ENCODE results near the gene MTO1.
"Not testable (repeated sequence)": the region's sequence is repeated elsewhere in the genome, so short reads cannot be mapped to it uniquely, and the experiment has no call there.

MTO1 gene

DNA sequence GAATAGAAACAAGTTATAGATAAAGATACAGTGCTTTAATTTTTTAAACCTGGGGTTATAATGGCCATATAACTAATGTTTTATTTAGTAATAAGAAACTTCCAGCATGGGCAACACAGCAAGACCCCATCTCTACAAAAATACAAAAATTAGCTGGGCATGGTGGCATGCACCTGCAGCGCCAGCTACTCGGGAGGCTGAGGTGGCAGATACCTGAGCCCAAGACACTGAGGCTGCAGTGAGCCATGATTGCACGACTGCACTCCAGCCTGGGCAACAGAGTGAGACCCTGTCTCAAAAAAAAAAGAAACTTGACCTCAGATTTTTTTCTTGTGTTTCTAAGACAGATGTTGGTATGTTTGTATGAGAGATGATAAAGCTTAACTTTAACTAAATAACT is 36.4 kb downstream of the MTO1 start:
- no peak overlapping the region for H3K4me3 ChIP-seq (ENCODE audit: insufficient read depth, low read depth, low read length, poor library complexity, severe bottlenecking)
- no peaks in the 10 kb centered on the region for H3K4me1 ChIP-seq (ENCODE audit: control insufficient read depth, insufficient read depth, low read length, poor library complexity, severe bottlenecking)
- H3K9me3 ChIP-seq (ENCODE audit: control insufficient read depth, low read length): no peaks in the 10 kb centered on the region
- H3K27ac ChIP-seq (ENCODE audit: insufficient read depth, low read length, poor library complexity, severe bottlenecking): no peak overlapping the region
- H3K36me3 ChIP-seq (ENCODE audit: control insufficient read depth, insufficient read depth, low read length): peaks cover 68% of the 10 kb centered on the region
- DNase-seq: no peak
- no peaks in the 10 kb centered on the region for H3K27me3 ChIP-seq (replicated peaks; ENCODE audit: control insufficient read depth, insufficient read depth, low read length, poor library complexity, severe bottlenecking)

DNA sequence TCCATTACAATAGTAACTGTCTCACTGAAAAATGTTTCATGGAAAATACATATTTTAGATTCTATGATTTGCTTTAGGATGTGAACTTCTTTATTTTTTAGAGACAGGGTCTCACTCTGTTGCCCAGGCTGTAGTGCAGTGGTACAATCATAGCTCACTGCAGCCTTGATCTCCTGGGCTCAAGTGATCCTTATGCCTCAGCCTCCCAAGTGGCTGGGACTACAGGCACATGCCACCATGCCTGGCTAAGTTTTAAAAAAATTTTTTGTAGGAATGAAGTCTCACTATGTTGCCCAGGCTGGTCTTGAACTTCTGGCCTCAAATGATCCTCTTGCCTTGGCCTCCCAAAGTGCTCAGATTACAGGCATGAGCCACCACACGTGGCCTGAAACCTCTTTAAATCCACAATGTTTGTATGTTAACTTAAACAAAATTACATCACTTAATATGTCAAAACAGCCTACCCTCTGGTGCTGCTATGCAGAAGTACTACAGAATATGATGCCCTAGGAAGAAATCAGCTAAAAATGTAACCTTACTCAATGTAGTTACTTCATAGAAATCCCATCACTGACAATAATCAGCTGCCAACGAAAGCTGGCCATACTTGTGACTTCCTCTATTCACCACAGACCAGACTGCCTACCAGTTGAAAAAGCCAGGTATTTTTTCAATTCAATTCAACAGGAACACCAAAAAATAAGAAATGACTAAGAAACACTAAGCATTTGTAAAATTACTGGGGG is 41.7 kb downstream of the MTO1 start:
- Histone ChIP-seq H3K4me1 (ENCODE audit: control insufficient read depth, insufficient read depth, low read length, poor library complexity, severe bottlenecking) (no peaks in the 10 kb centered on the region), H3K27me3 (replicated peaks; ENCODE audit: control insufficient read depth, insufficient read depth, low read length, poor library complexity, severe bottlenecking) (no peaks in the 10 kb centered on the region), H3K27ac (ENCODE audit: insufficient read depth, low read length, poor library complexity, severe bottlenecking) (no peak overlapping the region), H3K9me3 (ENCODE audit: control insufficient read depth, low read length) (no peaks in the 10 kb centered on the region), H3K4me3 (ENCODE audit: insufficient read depth, low read depth, low read length, poor library complexity, severe bottlenecking) (no peak overlapping the region), H3K36me3 (ENCODE audit: control insufficient read depth, insufficient read depth, low read length) (peaks cover 46% of the 10 kb centered on the region)
- no peak for DNase-seq

DNA sequence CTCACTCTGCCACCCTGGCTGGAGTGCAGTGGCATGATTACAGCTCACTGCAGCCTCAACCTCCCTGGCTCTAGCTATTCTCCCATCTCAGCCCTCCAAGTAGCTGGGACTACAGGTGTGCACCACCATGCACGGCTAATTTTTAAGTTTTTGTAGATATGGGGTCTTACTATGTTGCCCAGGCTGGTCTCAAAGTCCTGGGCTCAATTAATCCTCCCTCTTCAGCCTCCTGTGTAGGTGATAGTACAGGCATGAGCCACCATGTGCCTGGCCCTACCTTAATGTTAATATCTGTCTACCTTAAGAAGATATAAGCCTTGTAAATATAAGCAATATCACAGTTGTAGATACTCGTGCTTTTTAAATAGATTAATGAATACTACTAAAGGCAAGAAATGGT is 42.6 kb downstream of the MTO1 start:
- DNase-seq: no peak
- peaks cover 36% of the 10 kb centered on the region for H3K36me3 ChIP-seq (ENCODE audit: control insufficient read depth, insufficient read depth, low read length)

DNA sequence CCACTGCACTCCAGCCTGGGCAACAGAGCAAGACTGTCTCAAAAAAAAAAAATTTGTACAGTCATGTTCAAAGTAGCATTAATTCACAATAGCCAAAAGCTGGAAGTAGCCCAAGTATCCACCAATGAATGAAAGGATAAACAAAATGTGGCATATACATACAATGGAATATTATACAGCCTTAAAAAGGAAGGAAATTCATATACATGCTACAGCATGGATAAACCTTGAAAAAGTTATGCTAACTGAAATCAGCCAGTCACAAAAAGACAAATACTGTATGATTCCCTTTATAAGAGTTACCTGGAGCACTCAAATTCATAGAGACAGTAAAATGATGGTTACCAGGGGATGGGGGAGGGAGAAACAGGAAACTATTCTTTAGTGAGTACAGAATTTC is 43.6 kb downstream of the MTO1 start:
- no peaks in the 10 kb centered on the region for H3K27me3 ChIP-seq (replicated peaks; ENCODE audit: control insufficient read depth, insufficient read depth, low read length, poor library complexity, severe bottlenecking)
- H3K4me3 ChIP-seq (ENCODE audit: insufficient read depth, low read depth, low read length, poor library complexity, severe bottlenecking): no peak overlapping the region
- H3K36me3 ChIP-seq (ENCODE audit: control insufficient read depth, insufficient read depth, low read length): peaks cover 27% of the 10 kb centered on the region
- no peak for DNase-seq
- H3K4me1 ChIP-seq (ENCODE audit: control insufficient read depth, insufficient read depth, low read length, poor library complexity, severe bottlenecking): no peaks in the 10 kb centered on the region
- H3K27ac ChIP-seq (ENCODE audit: insufficient read depth, low read length, poor library complexity, severe bottlenecking): no peak overlapping the region
- H3K9me3 ChIP-seq (ENCODE audit: control insufficient read depth, low read length): no peaks in the 10 kb centered on the region

More for the DNA sequence above, 42.6 kb downstream of the MTO1 start:
- Histone ChIP-seq H3K27ac (ENCODE audit: insufficient read depth, low read length, poor library complexity, severe bottlenecking) (no peak overlapping the region), H3K27me3 (replicated peaks; ENCODE audit: control insufficient read depth, insufficient read depth, low read length, poor library complexity, severe bottlenecking) (no peaks in the 10 kb centered on the region), H3K4me3 (ENCODE audit: insufficient read depth, low read depth, low read length, poor library complexity, severe bottlenecking) (no peak overlapping the region), H3K9me3 (ENCODE audit: control insufficient read depth, low read length) (no peaks in the 10 kb centered on the region), H3K4me1 (ENCODE audit: control insufficient read depth, insufficient read depth, low read length, poor library complexity, severe bottlenecking) (no peaks in the 10 kb centered on the region)

DNA sequence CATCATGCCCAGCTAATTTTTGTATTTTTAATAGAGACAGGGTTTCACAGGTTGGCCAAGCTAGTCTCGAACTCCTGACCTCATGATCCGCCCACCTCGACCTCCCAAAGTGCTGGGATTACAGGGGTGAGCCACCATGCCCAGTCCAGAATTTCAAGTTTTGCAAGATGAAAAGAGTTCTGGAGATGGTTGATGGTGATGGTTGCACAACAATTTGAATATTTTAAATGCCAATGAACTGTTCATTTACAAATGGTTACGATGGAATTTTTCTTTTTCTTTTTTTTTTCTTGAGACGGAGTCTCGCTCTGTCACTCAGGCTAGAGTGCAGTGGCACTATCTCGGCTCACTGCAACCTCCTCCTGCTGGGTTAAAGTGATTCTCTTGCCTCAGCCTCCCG is 44.2 kb downstream of the MTO1 start:
- not testable (repeated sequence) for H3K9me3 ChIP-seq (ENCODE audit: control insufficient read depth, low read length); DNase-seq; H3K4me3 ChIP-seq (ENCODE audit: insufficient read depth, low read depth, low read length, poor library complexity, severe bottlenecking); H3K27me3 ChIP-seq (replicated peaks; ENCODE audit: control insufficient read depth, insufficient read depth, low read length, poor library complexity, severe bottlenecking); H3K27ac ChIP-seq (ENCODE audit: insufficient read depth, low read length, poor library complexity, severe bottlenecking); H3K4me1 ChIP-seq (ENCODE audit: control insufficient read depth, insufficient read depth, low read length, poor library complexity, severe bottlenecking)
- peaks cover 21% of the 10 kb centered on the region for H3K36me3 ChIP-seq (ENCODE audit: control insufficient read depth, insufficient read depth, low read length)

DNA sequence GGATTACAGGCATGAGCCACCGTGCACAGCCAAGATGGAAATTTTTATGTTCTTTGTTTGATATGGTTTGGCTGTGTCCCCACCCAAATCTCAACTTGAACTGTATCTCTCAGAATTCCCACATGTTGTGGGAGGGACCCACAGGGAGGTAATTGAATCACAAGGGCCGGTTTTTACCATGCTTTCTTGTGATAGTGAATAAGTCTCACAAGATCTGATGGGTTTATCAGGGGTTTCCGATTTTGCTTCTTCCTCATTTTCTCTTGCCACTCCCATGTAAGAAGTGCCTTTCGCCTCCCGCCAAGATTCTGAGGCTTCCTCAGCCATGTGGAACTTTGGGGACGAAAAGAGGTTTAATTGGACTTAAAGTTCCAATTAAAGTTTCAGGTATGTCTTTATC is 44.7 kb downstream of the MTO1 start:
- no peak overlapping the region for H3K27ac ChIP-seq (ENCODE audit: insufficient read depth, low read length, poor library complexity, severe bottlenecking)
- no peaks in the 10 kb centered on the region for H3K4me1 ChIP-seq (ENCODE audit: control insufficient read depth, insufficient read depth, low read length, poor library complexity, severe bottlenecking)
- no peaks in the 10 kb centered on the region for H3K27me3 ChIP-seq (replicated peaks; ENCODE audit: control insufficient read depth, insufficient read depth, low read length, poor library complexity, severe bottlenecking)
- no peaks in the 10 kb centered on the region for H3K9me3 ChIP-seq (ENCODE audit: control insufficient read depth, low read length)
- H3K36me3 ChIP-seq (ENCODE audit: control insufficient read depth, insufficient read depth, low read length): peaks cover 16% of the 10 kb centered on the region
- H3K4me3 ChIP-seq (ENCODE audit: insufficient read depth, low read depth, low read length, poor library complexity, severe bottlenecking): no peak overlapping the region
- no peak for DNase-seq

DNA sequence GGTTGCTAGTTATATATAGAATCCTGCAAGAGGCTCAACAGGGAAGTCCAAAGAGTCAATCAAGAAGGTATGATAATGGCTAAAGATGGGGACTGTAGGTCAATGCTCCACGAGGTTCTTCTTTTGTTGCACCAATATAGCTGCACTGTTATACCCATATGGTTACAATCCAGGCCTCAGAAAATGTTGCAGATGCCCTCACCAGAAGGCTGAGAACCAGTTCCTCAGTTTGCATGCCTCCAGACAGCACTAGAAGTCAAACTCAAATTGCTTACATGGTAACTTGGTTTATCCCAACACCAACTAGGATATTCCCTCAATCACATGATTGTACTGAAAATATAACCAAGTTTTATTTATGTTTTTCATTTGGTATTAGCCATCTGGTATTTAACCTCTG is 47.2 kb downstream of the MTO1 start:
- no peak overlapping the region for H3K4me3 ChIP-seq (ENCODE audit: insufficient read depth, low read depth, low read length, poor library complexity, severe bottlenecking)
- H3K9me3 ChIP-seq (ENCODE audit: control insufficient read depth, low read length): no peaks in the 10 kb centered on the region
- H3K4me1 ChIP-seq (ENCODE audit: control insufficient read depth, insufficient read depth, low read length, poor library complexity, severe bottlenecking): no peaks in the 10 kb centered on the region
- no peaks in the 10 kb centered on the region for H3K36me3 ChIP-seq (ENCODE audit: control insufficient read depth, insufficient read depth, low read length)
- no peak overlapping the region for H3K27ac ChIP-seq (ENCODE audit: insufficient read depth, low read length, poor library complexity, severe bottlenecking)
- no peak for DNase-seq
- no peaks in the 10 kb centered on the region for H3K27me3 ChIP-seq (replicated peaks; ENCODE audit: control insufficient read depth, insufficient read depth, low read length, poor library complexity, severe bottlenecking)

DNA sequence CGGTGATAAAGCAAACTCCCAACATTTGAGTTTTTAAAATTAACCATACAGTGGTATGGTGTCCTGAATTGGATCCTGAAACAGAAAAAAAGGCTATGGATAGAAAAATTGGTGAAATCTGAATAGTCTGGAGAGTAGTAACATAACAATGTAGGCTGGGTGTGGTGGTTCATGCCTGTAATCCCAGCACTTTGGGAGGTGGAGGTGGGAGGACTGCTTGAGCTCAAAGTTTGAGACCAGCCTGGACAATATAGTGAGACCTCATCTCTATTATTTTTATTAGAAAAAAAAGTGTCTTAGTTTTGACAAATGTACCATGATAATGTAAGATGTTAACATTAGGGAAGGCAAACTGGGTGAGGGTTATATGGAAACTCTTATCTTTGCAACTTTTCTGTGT is 48.3 kb downstream of the MTO1 start:
- no peak for DNase-seq
- Histone ChIP-seq H3K27me3 (replicated peaks; ENCODE audit: control insufficient read depth, insufficient read depth, low read length, poor library complexity, severe bottlenecking) (no peaks in the 10 kb centered on the region), H3K36me3 (ENCODE audit: control insufficient read depth, insufficient read depth, low read length) (peaks cover 2% of the 10 kb centered on the region), H3K4me3 (ENCODE audit: insufficient read depth, low read depth, low read length, poor library complexity, severe bottlenecking) (no peak overlapping the region), H3K9me3 (ENCODE audit: control insufficient read depth, low read length) (no peaks in the 10 kb centered on the region), H3K27ac (ENCODE audit: insufficient read depth, low read length, poor library complexity, severe bottlenecking) (no peak overlapping the region), H3K4me1 (ENCODE audit: control insufficient read depth, insufficient read depth, low read length, poor library complexity, severe bottlenecking) (no peaks in the 10 kb centered on the region)

DNA sequence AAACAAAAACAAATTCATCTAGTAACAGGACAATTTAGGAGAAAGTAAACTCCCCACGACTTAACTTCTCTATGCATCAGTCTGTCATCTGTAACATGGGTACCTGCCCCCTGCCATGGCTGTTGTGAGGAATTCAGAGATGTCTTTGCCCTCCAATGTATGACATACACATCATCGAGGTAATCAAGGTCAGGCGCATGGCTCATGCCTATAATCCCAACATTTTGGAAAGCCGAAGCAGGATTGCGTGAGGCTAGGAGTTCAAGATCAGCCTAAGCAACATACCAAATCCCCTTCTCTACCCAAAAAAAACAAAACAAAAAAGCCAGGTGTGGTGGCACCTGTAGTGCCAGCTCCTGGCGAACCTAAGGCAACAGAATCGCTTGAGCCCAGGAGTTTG is 50.3 kb downstream of the MTO1 start:
- no peak overlapping the region for H3K4me3 ChIP-seq (ENCODE audit: insufficient read depth, low read depth, low read length, poor library complexity, severe bottlenecking)

DNA sequence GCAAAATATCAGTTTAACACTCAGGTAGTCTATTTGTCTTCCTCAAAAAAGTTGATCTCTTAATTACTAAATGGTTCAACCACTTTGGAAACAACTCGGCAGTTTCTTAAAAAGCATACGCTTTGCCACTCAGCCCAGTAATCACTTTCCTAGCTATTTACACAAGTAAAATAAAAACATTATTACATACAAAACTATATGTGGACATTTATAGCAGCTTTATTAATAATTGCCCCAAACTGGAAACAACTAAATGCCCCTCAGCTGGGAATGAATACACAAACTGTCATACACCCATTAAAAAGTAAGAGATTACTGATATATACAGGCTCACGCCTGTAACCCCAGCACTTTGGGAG is 51.9 kb downstream of the MTO1 start:
- Histone ChIP-seq H3K4me3 (ENCODE audit: insufficient read depth, low read depth, low read length, poor library complexity, severe bottlenecking) (no peak overlapping the region), H3K9me3 (ENCODE audit: control insufficient read depth, low read length) (no peaks in the 10 kb centered on the region), H3K4me1 (ENCODE audit: control insufficient read depth, insufficient read depth, low read length, poor library complexity, severe bottlenecking) (peaks cover 4% of the 10 kb centered on the region), H3K27ac (ENCODE audit: insufficient read depth, low read length, poor library complexity, severe bottlenecking) (no peak overlapping the region), H3K27me3 (replicated peaks; ENCODE audit: control insufficient read depth, insufficient read depth, low read length, poor library complexity, severe bottlenecking) (no peaks in the 10 kb centered on the region), H3K36me3 (ENCODE audit: control insufficient read depth, insufficient read depth, low read length) (peaks cover 33% of the 10 kb centered on the region)
- no peak for DNase-seq

More for the DNA sequence above, 50.3 kb downstream of the MTO1 start:
- H3K27me3 ChIP-seq (replicated peaks; ENCODE audit: control insufficient read depth, insufficient read depth, low read length, poor library complexity, severe bottlenecking): no peaks in the 10 kb centered on the region
- peaks cover 19% of the 10 kb centered on the region for H3K36me3 ChIP-seq (ENCODE audit: control insufficient read depth, insufficient read depth, low read length)
- peaks cover 4% of the 10 kb centered on the region for H3K4me1 ChIP-seq (ENCODE audit: control insufficient read depth, insufficient read depth, low read length, poor library complexity, severe bottlenecking)
- H3K9me3 ChIP-seq (ENCODE audit: control insufficient read depth, low read length): no peaks in the 10 kb centered on the region
- H3K27ac ChIP-seq (ENCODE audit: insufficient read depth, low read length, poor library complexity, severe bottlenecking): no peak overlapping the region
- no peak for DNase-seq

Data from effector memory CD4-positive, alpha-beta T cell (primary cell).